IMR-90 (cell line): Measurements from ENCODE around the gene MAP3K5.

Source experiments
- CTCF ChIP-seq: conservative IDR thresholded peaks from 2 replicates; pipeline ENCODE4 v1.5.1; 2012; ENCODE audit warnings: mild to moderate bottlenecking, low read depth, low read length, improper control_type of control experiment
- ELK1 ChIP-seq: fragments of 150-350 bp; IDR thresholded peaks from 2 replicates; pipeline ENCODE4 v1.6.1; 2016; ENCODE audit warnings: low read depth, mild to moderate bottlenecking, low read length, moderate library complexity, borderline replicate concordance
- MXI1 ChIP-seq: IDR thresholded peaks from 2 replicates; pipeline ENCODE4 v1.6.1; 2012; ENCODE audit warnings: low read depth, mild to moderate bottlenecking, low read length, moderate library complexity, borderline replicate concordance

- TF ChIP-seq CTCF (no peak), ELK1 (no peak), MXI1 (no peak)
Observed at GRCh38 chr6:136526937-136527336, 265.3 kb downstream of the MAP3K5 start.
